ENCODE data around the gene EFHC2.

GRCh38 chrX:44282753-44283152 lies 60.7 kb downstream of the EFHC2 start:
- TF ChIP-seq, protein P1, sequence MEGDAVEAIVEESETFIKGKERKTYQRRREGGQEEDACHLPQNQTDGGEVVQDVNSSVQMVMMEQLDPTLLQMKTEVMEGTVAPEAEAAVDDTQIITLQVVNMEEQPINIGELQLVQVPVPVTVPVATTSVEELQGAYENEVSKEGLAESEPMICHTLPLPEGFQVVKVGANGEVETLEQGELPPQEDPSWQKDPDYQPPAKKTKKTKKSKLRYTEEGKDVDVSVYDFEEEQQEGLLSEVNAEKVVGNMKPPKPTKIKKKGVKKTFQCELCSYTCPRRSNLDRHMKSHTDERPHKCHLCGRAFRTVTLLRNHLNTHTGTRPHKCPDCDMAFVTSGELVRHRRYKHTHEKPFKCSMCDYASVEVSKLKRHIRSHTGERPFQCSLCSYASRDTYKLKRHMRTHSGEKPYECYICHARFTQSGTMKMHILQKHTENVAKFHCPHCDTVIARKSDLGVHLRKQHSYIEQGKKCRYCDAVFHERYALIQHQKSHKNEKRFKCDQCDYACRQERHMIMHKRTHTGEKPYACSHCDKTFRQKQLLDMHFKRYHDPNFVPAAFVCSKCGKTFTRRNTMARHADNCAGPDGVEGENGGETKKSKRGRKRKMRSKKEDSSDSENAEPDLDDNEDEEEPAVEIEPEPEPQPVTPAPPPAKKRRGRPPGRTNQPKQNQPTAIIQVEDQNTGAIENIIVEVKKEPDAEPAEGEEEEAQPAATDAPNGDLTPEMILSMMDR (optimal IDR thresholded peaks at IDR 0.05 in 1 of 3, IDR thresholded peaks at IDR 0.05 in 1 of 3, conservative IDR thresholded peaks at IDR 0.05 in 1 of 3; ENCODE audit: extremely low read depth in 1 of 3, insufficient read depth in 2 of 3, low read length in 3 of 3) = no peak
- no peak for TF ChIP-seq EZH2 (IDR thresholded peaks at IDR 0.05; ENCODE audit: low read length)
